Measurements from ENCODE around the gene CNN3. TPM values are rescaled to one million over a fixed set of nuclear protein-coding genes. Genes with fewer than 3 reads are reported as not detected.

Gene CNN3
- total RNA-seq, 1 donor: 316 TPM

GRCh38 chr1:94971491-94971924, 44.6 kb upstream of the CNN3 start:
- Histone ChIP-seq H3K27me3 (ENCODE audit: insufficient read depth, low read length) (no peaks in the 10 kb centered on the region), H3K9me3 (ENCODE audit: low read depth, low read length) (no peaks in the 10 kb centered on the region), H3K79me2 (ENCODE audit: insufficient read depth, low read length) (no peaks in the 10 kb centered on the region), H3K4me2 (ENCODE audit: insufficient read depth, low read length) (peak overlapping the region; percentile 71), H2AFZ (ENCODE audit: low read length) (peak overlapping the region; percentile 21), H3K36me3 (ENCODE audit: insufficient read depth, low read length) (no peaks in the 10 kb centered on the region), H3K4me1 (ENCODE audit: insufficient read depth, low read length) (peaks cover 43% of the 10 kb centered on the region), H4K20me1 (ENCODE audit: insufficient read depth, low read length) (no peaks in the 10 kb centered on the region), H3K4me3 (ENCODE audit: insufficient read depth, low read length) (no peak overlapping the region), H3K27ac (ENCODE audit: low read depth, low read length) (peak overlapping the region; percentile 87)
- DNase-seq (ENCODE audit: insufficient read length, low spot score, missing footprints): peak; percentile 85
- TF ChIP-seq CTCF (IDR thresholded peaks at IDR 0.05; ENCODE audit: extremely low read depth, low read depth, low read length): no peak

DNA sequence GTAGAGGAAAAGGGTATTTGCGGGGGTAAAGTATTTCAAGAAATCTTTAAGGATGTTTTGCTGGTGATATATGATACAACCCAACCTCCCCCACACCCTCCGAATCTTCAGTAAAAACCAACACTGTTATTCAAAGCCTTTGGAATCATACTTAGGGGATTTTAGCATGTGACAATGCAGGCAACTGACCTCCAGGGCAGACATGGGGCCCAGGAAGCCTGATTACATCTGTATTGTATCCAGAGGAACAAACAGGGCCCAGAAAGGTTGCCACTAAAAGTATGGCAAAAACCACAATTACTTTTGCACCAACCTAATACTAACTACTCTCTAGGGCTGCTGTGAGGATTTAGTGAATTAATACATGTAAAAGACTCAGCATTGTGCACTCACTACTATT, 43.9 kb upstream of the CNN3 start:
- no peak overlapping the region for H3K4me3 ChIP-seq (ENCODE audit: insufficient read depth, low read length)
- peak overlapping the region; percentile 87 for H3K27ac ChIP-seq (ENCODE audit: low read depth, low read length)
- H3K4me2 ChIP-seq (ENCODE audit: insufficient read depth, low read length): peak overlapping the region; percentile 71
- H3K79me2 ChIP-seq (ENCODE audit: insufficient read depth, low read length): no peaks in the 10 kb centered on the region
- peak overlapping the region; percentile 53 for H2AFZ ChIP-seq (ENCODE audit: low read length)
- H4K20me1 ChIP-seq (ENCODE audit: insufficient read depth, low read length): no peaks in the 10 kb centered on the region
- H3K4me1 ChIP-seq (ENCODE audit: insufficient read depth, low read length): peaks cover 43% of the 10 kb centered on the region
- TF ChIP-seq CTCF (IDR thresholded peaks at IDR 0.05; ENCODE audit: extremely low read depth, low read depth, low read length): no peak
- H3K36me3 ChIP-seq (ENCODE audit: insufficient read depth, low read length): no peaks in the 10 kb centered on the region
- no peak for DNase-seq (ENCODE audit: insufficient read length, low spot score, missing footprints)
- no peaks in the 10 kb centered on the region for H3K9me3 ChIP-seq (ENCODE audit: low read depth, low read length)
- H3K27me3 ChIP-seq (ENCODE audit: insufficient read depth, low read length): no peaks in the 10 kb centered on the region

GRCh38 chr1:94969137-94969536, 42.2 kb upstream of the CNN3 start:
- no peak overlapping the region for H3K4me3 ChIP-seq (ENCODE audit: insufficient read depth, low read length)
- no peaks in the 10 kb centered on the region for H4K20me1 ChIP-seq (ENCODE audit: insufficient read depth, low read length)
- peaks cover 32% of the 10 kb centered on the region for H3K4me1 ChIP-seq (ENCODE audit: insufficient read depth, low read length)

DNA sequence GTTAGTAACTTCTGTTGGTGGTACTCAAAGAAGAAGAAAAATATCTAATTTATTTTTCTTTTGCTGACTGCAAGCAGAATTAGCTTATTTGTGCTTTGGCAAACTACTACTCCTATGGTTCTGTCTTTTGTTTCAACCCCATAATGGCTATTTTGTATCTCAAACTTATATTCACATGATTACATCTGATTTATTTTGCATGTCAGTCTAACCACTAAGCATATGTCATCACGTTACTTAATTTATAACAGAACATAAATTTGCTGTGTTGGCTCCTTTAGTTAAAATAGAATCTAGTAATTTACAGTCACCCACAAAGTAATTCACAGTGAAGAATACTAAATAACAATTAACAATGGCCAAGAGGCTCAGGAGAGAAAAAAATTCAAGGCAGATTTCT, 39.1 kb upstream of the CNN3 start:
- no peak for DNase-seq (ENCODE audit: insufficient read length, low spot score, missing footprints)
- Histone ChIP-seq H3K27ac (ENCODE audit: low read depth, low read length) (no peak overlapping the region), H3K27me3 (ENCODE audit: insufficient read depth, low read length) (no peaks in the 10 kb centered on the region), H3K4me1 (ENCODE audit: insufficient read depth, low read length) (peaks cover 14% of the 10 kb centered on the region), H3K9me3 (ENCODE audit: low read depth, low read length) (no peaks in the 10 kb centered on the region), H3K4me2 (ENCODE audit: insufficient read depth, low read length) (no peak overlapping the region), H3K79me2 (ENCODE audit: insufficient read depth, low read length) (no peaks in the 10 kb centered on the region), H3K4me3 (ENCODE audit: insufficient read depth, low read length) (no peak overlapping the region), H3K36me3 (ENCODE audit: insufficient read depth, low read length) (no peaks in the 10 kb centered on the region), H4K20me1 (ENCODE audit: insufficient read depth, low read length) (no peaks in the 10 kb centered on the region), H2AFZ (ENCODE audit: low read length) (no peak overlapping the region)
- TF ChIP-seq CTCF (IDR thresholded peaks at IDR 0.05; ENCODE audit: extremely low read depth, low read depth, low read length): no peak

More at GRCh38 chr1:94969137-94969536, 42.2 kb upstream of the CNN3 start:
- H3K36me3 ChIP-seq (ENCODE audit: insufficient read depth, low read length): no peaks in the 10 kb centered on the region
- no peaks in the 10 kb centered on the region for H3K79me2 ChIP-seq (ENCODE audit: insufficient read depth, low read length)
- H2AFZ ChIP-seq (ENCODE audit: low read length): no peak overlapping the region
- H3K9me3 ChIP-seq (ENCODE audit: low read depth, low read length): no peaks in the 10 kb centered on the region
- H3K27me3 ChIP-seq (ENCODE audit: insufficient read depth, low read length): no peaks in the 10 kb centered on the region
- no peak overlapping the region for H3K27ac ChIP-seq (ENCODE audit: low read depth, low read length)
- TF ChIP-seq CTCF (IDR thresholded peaks at IDR 0.05; ENCODE audit: extremely low read depth, low read depth, low read length): no peak
- no peak overlapping the region for H3K4me2 ChIP-seq (ENCODE audit: insufficient read depth, low read length)
- no peak for DNase-seq (ENCODE audit: insufficient read length, low spot score, missing footprints)

All from osteoblast (primary cell).